Choroid plexus epithelial cell (primary cell): ENCODE results near the gene HNRNPL.
"Not testable (repeated sequence)": the region's sequence is repeated elsewhere in the genome, so short reads cannot be mapped to it uniquely, and the experiment has no call there.

ENCODE experiments used
- DNase-seq: peaks from one replicate; pipeline ENCODE4 v3.0.0-alpha.2; 2010; ENCODE audit warnings: low read depth
- H3K4me3 ChIP-seq: 2 replicates; pipeline ENCODE4 v1.5.1; 2011; ENCODE audit warnings: low read depth, mild to moderate bottlenecking, control low read depth, low read length, moderate library complexity
- TF ChIP-seq, protein P1 (sequence below): conservative IDR thresholded peaks from 2 replicates; pipeline ENCODE4 v1.5.1; 2011; ENCODE audit warnings: low read depth, mild to moderate bottlenecking, control low read depth, inconsistent platforms, low read length, moderate library complexity

HNRNPL gene

DNA sequence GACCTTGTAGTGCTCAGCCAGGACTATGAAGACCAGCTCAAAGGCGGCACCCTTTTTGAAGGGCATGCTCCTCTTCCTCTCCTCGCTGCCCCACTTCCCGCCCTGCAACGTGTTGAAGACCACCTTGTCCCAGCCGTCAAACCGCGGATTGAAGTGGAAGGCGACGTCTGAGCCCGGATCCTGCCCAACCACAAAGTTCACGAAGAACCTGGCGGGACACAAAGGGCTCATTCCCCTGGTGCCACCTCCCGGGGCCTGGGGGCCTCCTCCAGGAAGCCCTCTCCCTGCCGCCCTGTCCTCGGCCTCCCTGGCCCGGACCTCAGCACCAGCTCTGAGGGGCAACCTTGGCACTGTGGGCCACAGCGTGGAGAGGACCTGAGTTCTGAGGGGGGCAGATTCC is 41.0 kb downstream of the HNRNPL start:
- no peak overlapping the region for H3K4me3 ChIP-seq

DNA sequence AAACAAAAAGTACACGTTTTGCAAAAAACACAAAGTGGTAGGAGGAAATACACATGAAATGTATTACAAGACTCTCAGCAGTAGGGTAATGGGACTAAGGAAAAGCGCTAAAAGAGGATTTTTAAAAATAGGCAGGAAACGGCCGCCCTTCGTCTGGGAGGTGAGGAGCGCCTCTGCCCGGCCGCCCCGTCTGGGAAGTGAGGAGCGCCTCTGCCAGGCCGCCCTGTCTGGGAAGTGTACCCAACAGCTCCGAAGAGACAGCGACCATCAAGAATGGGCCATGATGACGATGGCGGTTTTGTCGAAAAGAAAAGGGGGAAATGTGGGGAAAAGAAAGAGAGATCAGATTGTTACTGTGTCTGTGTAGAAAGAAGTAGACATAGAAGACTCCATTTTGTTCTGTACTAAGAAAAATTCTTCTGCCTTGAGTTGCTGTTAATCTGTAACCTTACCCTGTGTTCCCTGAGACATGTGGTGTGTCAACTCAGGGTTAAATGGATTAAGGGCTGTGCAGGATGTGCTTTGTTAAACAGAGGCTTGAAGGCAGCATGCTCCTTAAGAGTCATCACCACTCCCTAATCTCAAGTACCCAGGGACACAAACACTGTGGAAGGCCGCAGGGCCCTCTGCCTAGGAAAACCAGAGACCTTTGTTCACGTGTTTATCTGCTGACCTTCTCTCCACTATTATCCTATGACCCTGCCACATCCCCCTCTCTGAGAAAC is 42.2 kb downstream of the HNRNPL start:
- DNase-seq, H3K4me3 ChIP-seq: not testable (repeated sequence)

More for the DNA sequence above, 41.0 kb downstream of the HNRNPL start:
- TF ChIP-seq, protein P1, sequence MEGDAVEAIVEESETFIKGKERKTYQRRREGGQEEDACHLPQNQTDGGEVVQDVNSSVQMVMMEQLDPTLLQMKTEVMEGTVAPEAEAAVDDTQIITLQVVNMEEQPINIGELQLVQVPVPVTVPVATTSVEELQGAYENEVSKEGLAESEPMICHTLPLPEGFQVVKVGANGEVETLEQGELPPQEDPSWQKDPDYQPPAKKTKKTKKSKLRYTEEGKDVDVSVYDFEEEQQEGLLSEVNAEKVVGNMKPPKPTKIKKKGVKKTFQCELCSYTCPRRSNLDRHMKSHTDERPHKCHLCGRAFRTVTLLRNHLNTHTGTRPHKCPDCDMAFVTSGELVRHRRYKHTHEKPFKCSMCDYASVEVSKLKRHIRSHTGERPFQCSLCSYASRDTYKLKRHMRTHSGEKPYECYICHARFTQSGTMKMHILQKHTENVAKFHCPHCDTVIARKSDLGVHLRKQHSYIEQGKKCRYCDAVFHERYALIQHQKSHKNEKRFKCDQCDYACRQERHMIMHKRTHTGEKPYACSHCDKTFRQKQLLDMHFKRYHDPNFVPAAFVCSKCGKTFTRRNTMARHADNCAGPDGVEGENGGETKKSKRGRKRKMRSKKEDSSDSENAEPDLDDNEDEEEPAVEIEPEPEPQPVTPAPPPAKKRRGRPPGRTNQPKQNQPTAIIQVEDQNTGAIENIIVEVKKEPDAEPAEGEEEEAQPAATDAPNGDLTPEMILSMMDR, result no peak
- DNase-seq, result no peak

DNA sequence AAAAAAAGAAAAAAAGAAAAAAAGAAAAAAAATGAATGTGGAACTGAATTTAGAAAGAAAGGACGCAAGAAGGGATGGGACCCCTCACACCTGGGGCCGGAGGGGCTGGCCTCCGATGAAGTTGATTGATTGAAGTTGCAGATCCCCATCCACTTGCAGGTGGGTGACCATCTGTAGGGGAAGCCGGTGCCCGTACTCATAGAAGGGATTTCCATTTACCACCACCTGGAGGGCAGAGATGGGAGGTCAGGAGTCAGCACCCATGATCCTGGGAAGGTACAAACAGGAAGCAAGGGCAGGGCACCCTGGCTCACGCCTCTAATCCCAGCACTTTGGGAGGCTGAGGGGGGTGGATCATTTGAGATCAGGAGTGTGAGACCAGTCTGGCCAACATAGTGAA is 43.4 kb downstream of the HNRNPL start:
- TF ChIP-seq, protein P1, result no peak
- no peak overlapping the region for H3K4me3 ChIP-seq
- DNase-seq, result no peak

DNA sequence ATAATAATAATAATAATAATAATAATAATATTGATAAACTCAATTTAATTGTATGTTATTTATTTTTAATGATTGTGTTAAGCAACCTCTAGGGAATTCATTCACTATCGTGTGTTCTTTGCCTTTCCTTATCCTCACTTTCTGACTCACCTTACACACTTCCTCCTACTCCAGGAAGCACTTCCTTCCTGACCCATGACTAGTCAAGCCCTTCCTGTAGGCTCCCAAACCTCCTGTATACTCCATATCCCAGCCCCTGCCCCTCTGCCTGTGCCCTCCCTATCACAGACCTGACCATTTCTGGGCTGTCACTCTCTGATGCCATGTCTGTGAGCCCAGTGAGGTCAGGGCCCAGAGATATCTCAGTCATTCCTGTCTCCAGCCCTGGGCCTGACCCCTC is 44.6 kb downstream of the HNRNPL start:
- no peak for DNase-seq
- TF ChIP-seq, protein P1, result no peak
- H3K4me3 ChIP-seq, result no peak overlapping the region

DNA sequence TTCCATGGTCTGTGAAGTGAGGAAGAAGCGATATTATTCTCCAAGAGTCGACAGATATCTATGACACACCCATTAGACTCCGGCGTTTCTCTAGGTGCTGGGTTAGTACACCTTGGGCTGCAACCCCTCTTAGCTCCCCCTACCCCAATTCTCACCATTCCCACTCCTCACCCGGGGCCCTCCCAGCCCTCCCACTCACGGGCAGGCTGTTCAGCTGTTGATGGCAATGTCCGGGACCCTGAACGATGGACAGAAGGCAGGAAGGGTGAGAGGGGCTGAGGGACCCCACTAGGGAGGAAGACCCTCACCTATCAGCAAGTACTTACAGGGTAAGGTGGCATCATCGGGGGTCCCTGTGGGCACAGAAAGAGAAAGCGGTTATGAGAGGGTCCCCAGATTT is 46.2 kb downstream of the HNRNPL start:
- no peak overlapping the region for H3K4me3 ChIP-seq
- DNase-seq, result no peak
- TF ChIP-seq, protein P1, result no peak

DNA sequence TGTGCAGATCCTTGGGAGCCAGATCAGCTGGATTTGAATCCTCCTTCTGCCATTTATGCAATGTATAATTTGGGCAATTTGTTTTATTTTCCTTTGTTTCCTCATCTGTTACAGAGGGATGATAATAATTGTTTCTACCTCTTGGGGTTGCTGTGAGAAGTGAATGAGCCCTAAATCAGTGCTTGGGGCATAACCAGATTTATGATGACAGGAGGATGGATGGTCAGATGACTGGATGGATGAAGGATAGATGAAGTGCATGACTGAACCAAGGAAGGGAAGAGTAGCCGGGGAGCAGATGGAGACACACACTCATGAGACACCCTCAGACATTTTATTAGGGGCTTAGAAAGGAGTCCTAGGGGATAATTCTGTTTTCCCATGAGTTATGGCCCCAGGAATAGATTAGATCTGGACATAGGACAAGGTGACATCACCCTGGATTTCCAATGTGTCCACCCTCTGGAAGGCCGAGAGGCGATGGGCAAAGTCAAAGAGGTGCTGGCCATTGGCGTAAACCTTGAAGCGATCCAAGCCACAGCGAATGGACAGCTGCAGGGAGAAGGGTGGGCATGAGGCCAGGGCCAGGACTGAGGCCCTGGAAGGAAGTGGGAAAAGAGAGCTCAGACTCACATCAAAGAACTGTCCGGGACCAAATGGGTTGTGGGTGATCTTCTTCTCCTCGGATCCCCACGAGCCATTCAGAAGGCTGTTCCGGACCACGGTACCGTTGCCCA is 48.3 kb downstream of the HNRNPL start:
- DNase-seq, result no peak
- TF ChIP-seq, protein P1, result no peak
- no peak overlapping the region for H3K4me3 ChIP-seq

DNA sequence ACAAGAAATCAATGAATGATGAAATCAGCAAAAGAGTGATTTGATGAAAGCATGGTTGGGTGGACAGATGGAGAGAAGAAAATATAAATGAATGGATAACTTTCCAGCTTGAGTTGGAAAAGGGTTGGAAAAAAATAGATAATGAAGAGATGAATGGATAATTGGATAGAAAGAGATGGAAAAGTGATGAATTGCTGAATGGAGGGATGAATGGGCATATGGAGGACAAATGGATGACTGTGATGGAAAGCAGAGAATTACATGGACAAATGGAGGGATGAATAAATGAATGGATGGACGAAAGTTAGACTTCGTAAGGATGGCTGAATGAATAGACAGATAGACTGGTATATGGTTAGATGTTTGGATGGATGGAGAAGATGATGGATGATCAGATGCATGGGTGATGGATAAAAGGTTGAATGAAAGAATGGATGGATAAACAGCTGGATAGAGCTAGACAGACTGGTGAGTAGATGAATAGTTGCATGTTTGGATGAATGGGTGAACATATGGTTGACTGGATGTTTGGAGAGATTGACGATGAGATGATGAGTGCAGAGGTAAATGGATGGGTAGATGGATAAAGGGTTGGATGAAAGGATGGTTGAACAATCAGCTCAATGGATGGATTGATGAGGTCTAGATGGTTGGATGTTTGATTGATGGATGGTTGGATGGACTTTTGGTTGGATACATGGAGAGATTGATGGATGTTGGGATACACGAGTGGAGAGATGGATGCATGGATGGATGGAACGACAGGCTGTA is 49.0 kb downstream of the HNRNPL start:
- TF ChIP-seq, protein P1, result no peak
- DNase-seq, result no peak

More for the DNA sequence above, 49.0 kb downstream of the HNRNPL start:
- H3K4me3 ChIP-seq, result no peak overlapping the region
